ENCODE results near the gene FAM168A.

DNA sequence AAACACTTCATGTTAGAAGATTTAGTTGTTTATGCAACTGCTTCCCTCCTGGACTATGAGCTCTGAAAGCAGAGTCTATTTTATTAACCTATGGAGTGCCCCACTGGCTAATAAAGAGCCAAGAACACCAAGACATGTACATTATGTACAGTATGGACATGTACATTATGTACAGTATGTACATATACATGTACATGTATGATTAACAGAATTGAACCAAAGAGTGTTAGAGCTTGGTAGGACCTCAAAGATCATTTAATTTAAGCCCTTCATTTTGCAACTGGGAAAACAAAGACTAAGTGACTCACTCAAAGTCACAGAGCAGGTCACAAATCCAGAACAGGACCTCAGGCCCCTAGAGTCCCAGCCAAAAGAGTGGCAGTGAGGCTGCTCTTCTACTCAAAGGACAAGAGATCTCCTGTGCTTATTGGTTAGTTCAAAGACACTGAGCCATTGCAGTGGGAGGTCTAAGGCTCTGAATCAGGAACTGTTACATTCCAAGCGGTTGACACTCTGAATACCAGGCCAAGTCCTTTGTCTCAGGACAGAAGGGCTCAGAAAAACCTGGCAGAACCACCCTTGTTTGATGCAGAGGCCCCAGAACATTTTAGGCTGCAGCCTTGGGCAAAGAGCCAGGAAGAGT is 103.8 kb downstream of the FAM168A start:
- TF ChIP-seq, protein P1, sequence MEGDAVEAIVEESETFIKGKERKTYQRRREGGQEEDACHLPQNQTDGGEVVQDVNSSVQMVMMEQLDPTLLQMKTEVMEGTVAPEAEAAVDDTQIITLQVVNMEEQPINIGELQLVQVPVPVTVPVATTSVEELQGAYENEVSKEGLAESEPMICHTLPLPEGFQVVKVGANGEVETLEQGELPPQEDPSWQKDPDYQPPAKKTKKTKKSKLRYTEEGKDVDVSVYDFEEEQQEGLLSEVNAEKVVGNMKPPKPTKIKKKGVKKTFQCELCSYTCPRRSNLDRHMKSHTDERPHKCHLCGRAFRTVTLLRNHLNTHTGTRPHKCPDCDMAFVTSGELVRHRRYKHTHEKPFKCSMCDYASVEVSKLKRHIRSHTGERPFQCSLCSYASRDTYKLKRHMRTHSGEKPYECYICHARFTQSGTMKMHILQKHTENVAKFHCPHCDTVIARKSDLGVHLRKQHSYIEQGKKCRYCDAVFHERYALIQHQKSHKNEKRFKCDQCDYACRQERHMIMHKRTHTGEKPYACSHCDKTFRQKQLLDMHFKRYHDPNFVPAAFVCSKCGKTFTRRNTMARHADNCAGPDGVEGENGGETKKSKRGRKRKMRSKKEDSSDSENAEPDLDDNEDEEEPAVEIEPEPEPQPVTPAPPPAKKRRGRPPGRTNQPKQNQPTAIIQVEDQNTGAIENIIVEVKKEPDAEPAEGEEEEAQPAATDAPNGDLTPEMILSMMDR (IDR thresholded peaks at IDR 0.05) = no peak
- TF ChIP-seq RELA (CRISPR knock-in tag; IDR thresholded peaks at IDR 0.05; ENCODE audit: borderline replicate concordance) (no peak), TEAD1 (CRISPR knock-in tag; IDR thresholded peaks at IDR 0.05) (no peak), GABPB1 (CRISPR knock-in tag; IDR thresholded peaks at IDR 0.05) (no peak)
- TF ChIP-seq, protein P2, sequence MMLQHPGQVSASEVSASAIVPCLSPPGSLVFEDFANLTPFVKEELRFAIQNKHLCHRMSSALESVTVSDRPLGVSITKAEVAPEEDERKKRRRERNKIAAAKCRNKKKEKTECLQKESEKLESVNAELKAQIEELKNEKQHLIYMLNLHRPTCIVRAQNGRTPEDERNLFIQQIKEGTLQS (CRISPR knock-in tag; conservative IDR thresholded peaks at IDR 0.05) = no peak
- TF ChIP-seq, protein P3, sequence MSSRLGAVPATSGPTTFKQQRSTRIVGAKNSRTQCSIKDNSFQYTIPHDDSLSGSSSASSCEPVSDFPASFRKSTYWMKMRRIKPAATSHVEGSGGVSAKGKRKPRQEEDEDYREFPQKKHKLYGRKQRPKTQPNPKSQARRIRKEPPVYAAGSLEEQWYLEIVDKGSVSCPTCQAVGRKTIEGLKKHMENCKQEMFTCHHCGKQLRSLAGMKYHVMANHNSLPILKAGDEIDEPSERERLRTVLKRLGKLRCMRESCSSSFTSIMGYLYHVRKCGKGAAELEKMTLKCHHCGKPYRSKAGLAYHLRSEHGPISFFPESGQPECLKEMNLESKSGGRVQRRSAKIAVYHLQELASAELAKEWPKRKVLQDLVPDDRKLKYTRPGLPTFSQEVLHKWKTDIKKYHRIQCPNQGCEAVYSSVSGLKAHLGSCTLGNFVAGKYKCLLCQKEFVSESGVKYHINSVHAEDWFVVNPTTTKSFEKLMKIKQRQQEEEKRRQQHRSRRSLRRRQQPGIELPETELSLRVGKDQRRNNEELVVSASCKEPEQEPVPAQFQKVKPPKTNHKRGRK (CRISPR knock-in tag; IDR thresholded peaks at IDR 0.05; ENCODE audit: borderline replicate concordance) = no peak
- TF ChIP-seq, protein P4, sequence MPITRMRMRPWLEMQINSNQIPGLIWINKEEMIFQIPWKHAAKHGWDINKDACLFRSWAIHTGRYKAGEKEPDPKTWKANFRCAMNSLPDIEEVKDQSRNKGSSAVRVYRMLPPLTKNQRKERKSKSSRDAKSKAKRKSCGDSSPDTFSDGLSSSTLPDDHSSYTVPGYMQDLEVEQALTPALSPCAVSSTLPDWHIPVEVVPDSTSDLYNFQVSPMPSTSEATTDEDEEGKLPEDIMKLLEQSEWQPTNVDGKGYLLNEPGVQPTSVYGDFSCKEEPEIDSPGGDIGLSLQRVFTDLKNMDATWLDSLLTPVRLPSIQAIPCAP (CRISPR knock-in tag; IDR thresholded peaks at IDR 0.05) = no peak
